ENCODE measurements around the gene NSFL1C. TPM values are rescaled to one million over a fixed set of nuclear protein-coding genes. Genes with fewer than 3 reads are reported as not detected.

Gene NSFL1C
- total and polyA plus RNA-seq, 9 of the 15 experiments (the other 6 are each of a cell fraction or from before 2014, with no cell fraction given): 20.8 to 119 (median 47.0) TPM

DNA sequence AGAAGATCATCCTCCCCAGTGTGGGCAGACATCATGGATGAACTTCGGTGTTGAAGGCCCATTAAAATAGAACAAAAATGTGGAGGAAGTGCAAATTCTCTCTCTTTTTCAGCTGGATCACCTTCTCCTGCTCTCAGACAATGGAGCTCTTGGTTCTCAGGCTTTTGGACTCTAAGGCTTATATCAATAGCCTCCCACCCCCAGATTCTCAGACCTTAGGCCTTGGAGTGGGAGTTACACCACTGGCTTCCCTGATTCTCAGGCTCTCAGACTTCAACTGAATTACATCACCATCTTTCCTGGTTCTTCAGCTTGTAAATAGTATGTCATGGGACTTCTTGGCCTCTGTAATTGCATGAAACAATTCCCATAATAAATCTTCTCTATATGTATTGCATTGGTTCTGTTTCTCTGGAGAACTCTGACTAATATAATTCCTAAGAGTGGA lies 36.6 kb downstream of the NSFL1C start:
- ATAC-seq (no peak), DNase-seq (ENCODE audit: extremely low read depth in 1 of 4, low spot score in 3 of 4) (no peak), FAIRE-seq (no peak)
- no peaks in the 10 kb centered on the region for H3K79me2 ChIP-seq (ENCODE audit: control insufficient read depth, insufficient read depth, low read length)
- ChIA-PET POLR2A (interaction anchor here (0.9 kb wide), 1 partner anchor 9 kb away, joined by 3 read pairs; no protein-coding TSS in a partner anchor), CTCF (ENCODE audit: low intra/inter-chr PET ratio) (no interaction called here)
- TF ChIP-seq, protein P1, sequence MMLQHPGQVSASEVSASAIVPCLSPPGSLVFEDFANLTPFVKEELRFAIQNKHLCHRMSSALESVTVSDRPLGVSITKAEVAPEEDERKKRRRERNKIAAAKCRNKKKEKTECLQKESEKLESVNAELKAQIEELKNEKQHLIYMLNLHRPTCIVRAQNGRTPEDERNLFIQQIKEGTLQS (IDR thresholded peaks at IDR 0.05): peak; percentile 49; the same call in 1 of the 2 replicates
- TF ChIP-seq, protein P1 (CRISPR knock-in tag; conservative IDR thresholded peaks at IDR 0.05): no peak
- TF ChIP-seq GATA2 (CRISPR knock-in tag; IDR thresholded peaks at IDR 0.05) (no peak), EGR1 (conservative IDR thresholded peaks at IDR 0.05) (peak; percentile 49), SETDB1 (IDR thresholded peaks at IDR 0.05; ENCODE audit: low read length) (no peak), CBX2 (IDR thresholded peaks at IDR 0.05; ENCODE audit: insufficient read depth, low read length, poor library complexity, severe bottlenecking) (no peak), ZNF589 (CRISPR knock-in tag; IDR thresholded peaks at IDR 0.05; ENCODE audit: low read depth) (peak; percentile 52; the same call in 1 of the 2 replicates), MCM3 (IDR thresholded peaks at IDR 0.05) (no peak), MTA2 (IDR thresholded peaks at IDR 0.05; ENCODE audit: low read depth) (no peak), C11orf30 (IDR thresholded peaks at IDR 0.05; ENCODE audit: low read depth) (no peak), ZNF175 (CRISPR knock-in tag; IDR thresholded peaks at IDR 0.05; ENCODE audit: low read depth) (peak; percentile 66; the same call in 1 of the 2 replicates), NR4A1 (CRISPR knock-in tag; IDR thresholded peaks at IDR 0.05) (no peak), NR4A1 (tag; IDR thresholded peaks at IDR 0.05) (0 out of 2 replicates have a peak, but pooled peaks have one; percentile 56), ZFP36 (IDR thresholded peaks at IDR 0.05; ENCODE audit: low read depth, low read length, partially characterized antibody) (no peak), BCL6 (CRISPR knock-in tag; IDR thresholded peaks at IDR 0.05) (no peak), HMG20A (CRISPR knock-in tag; conservative IDR thresholded peaks at IDR 0.05) (no peak), CEBPG (CRISPR knock-in tag; IDR thresholded peaks at IDR 0.05) (no peak), CEBPG (tag; conservative IDR thresholded peaks at IDR 0.05 in 1 of 2, IDR thresholded peaks at IDR 0.05 in 1 of 2) (peak in 1 of 2 experiments; percentile 71; a peak in 1 of 4 replicates), GABPA (tag; conservative IDR thresholded peaks at IDR 0.05; ENCODE audit: low read depth) (no peak)
- TF ChIP-seq, protein P2, sequence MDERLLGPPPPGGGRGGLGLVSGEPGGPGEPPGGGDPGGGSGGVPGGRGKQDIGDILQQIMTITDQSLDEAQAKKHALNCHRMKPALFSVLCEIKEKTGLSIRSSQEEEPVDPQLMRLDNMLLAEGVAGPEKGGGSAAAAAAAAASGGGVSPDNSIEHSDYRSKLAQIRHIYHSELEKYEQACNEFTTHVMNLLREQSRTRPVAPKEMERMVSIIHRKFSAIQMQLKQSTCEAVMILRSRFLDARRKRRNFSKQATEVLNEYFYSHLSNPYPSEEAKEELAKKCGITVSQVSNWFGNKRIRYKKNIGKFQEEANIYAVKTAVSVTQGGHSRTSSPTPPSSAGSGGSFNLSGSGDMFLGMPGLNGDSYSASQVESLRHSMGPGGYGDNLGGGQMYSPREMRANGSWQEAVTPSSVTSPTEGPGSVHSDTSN (CRISPR knock-in tag; IDR thresholded peaks at IDR 0.05; ENCODE audit: low read depth): no peak
- TF ChIP-seq, protein P2 (tag; conservative IDR thresholded peaks at IDR 0.05; ENCODE audit: low read depth): no peak
- in situ Hi-C loops (cut with MboI) (no loop called here), intact Hi-C loops (cut with micrococcal nuclease) (no loop called here)
- H3K4me3 ChIP-seq: no peak overlapping the region
- no peak overlapping the region for H3K4me2 ChIP-seq (ENCODE audit: insufficient read depth, low read length)
- no peaks in the 10 kb centered on the region for H3K27me3 ChIP-seq (ENCODE audit: control insufficient read depth in 2 of 2, insufficient read depth in 2 of 2, low read length in 2 of 2)
- H3K9me3 ChIP-seq (replicated peaks; ENCODE audit: control insufficient read depth, insufficient read depth, low read depth, low read length): no peaks in the 10 kb centered on the region
- 91% methylated on average over 1 of the region's 1 CpG for WGBS (ENCODE audit: insufficient coverage, low coverage, missing lambda C conversion rate)
- no peak overlapping the region for H2AFZ ChIP-seq (ENCODE audit: low read depth, low read length)
- H3K36me3 ChIP-seq (ENCODE audit: control insufficient read depth, insufficient read depth, low read length): no peaks in the 10 kb centered on the region
- no TSS peak for BruUV-seq (replicated peaks)
- H4K20me1 ChIP-seq (replicated peaks; ENCODE audit: control insufficient read depth, insufficient read depth, low read length): no peaks in the 10 kb centered on the region
- H3K4me1 ChIP-seq (replicated peaks in 1 of 2; ENCODE audit: control insufficient read depth in 2 of 2, insufficient read depth in 2 of 2, low read length in 2 of 2): peaks cover 2 to 30% of the 10 kb centered on the region in 2 experiments; a peak in 3 of 5 replicates
- H3K9me1 ChIP-seq (ENCODE audit: control insufficient read depth, insufficient read depth, low read length): no peaks in the 10 kb centered on the region
- H3K9ac ChIP-seq (ENCODE audit: insufficient read depth in 1 of 2, low read depth in 2 of 2, low read length in 2 of 2): no peak overlapping the region
- no peak overlapping the region for H3K27ac ChIP-seq (ENCODE audit: extremely low read depth, low read depth, low read length)
